Hematopoietic multipotent progenitor cell treated with erythropoietin and hydrocortisone succinate and interleukin-3 and kit ligand, for 4 days (in vitro differentiated cells): ENCODE results near the gene GPR37L1.
A peak's percentile ranks its signal among the peaks of the same experiment; 100 is the strongest.

ENCODE experiments used
- DNase-seq: peaks from one replicate; pipeline ENCODE4 v3.0.0-alpha.2; 2015

GPR37L1 gene

GRCh38 chr1:202122639-202123335, at the start of gene GPR37L1:
Gene GPR37L1, plus strand, starts transcription at chr1:202122917. Its CDS starts 47 bp downstream, at chr1:202122964.
- no peak for DNase-seq

DNA sequence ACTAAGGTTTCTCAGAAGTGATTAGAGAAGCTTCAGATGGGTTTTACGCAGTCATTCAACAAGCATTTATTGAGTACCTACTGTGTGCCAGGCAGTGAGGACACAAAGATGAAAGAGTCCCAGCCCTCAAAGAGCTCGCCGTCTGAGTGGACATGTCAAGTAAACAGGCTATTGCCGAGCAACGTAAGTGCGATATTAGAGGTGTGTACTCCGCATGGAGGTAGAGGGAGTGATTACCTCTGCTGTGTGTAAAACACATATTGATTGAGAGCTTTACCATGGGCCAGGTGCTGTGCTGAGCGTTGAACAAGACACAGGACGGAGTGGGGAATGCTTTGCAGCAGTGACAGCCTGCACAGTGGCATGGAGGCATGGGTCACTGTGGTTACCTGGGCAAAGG, 49.5 kb upstream of the GPR37L1 start:
- DNase-seq, result no peak

- DNase-seq, result no peak
Measured at GRCh38 chr1:202074985-202075384, 47.7 kb upstream of the GPR37L1 start.

DNA sequence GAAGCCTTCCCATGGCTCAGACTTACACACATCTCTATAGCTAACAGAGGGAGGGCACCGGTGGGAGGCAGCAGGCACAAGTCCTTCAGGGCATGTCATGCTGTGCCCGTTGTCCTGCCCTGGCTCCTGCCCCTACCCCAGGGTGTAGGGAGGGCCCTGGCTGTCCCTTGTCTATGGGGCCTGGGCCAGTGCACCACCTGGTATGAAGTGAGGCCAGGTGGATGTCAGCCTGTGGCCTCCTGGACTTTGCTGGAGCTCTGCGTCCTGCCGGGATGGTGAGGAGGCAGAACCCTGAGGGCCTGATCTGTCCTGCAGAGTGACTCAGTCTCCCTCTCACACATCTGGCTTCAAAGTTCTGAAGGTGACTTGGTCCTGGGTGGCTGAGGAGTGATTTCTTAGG, 47.3 kb upstream of the GPR37L1 start:
- no peak for DNase-seq

- DNase-seq, result peak; percentile 89
Measured at GRCh38 chr1:202076050-202076511, 46.6 kb upstream of the GPR37L1 start.

- peak; percentile 14 for DNase-seq
Measured at GRCh38 chr1:202078241-202078640, 44.5 kb upstream of the GPR37L1 start.

GRCh38 chr1:202081992-202082391, 40.7 kb upstream of the GPR37L1 start:
- DNase-seq, result no peak

GRCh38 chr1:202084791-202085681, 37.7 kb upstream of the GPR37L1 start:
- DNase-seq, result no peak

DNA sequence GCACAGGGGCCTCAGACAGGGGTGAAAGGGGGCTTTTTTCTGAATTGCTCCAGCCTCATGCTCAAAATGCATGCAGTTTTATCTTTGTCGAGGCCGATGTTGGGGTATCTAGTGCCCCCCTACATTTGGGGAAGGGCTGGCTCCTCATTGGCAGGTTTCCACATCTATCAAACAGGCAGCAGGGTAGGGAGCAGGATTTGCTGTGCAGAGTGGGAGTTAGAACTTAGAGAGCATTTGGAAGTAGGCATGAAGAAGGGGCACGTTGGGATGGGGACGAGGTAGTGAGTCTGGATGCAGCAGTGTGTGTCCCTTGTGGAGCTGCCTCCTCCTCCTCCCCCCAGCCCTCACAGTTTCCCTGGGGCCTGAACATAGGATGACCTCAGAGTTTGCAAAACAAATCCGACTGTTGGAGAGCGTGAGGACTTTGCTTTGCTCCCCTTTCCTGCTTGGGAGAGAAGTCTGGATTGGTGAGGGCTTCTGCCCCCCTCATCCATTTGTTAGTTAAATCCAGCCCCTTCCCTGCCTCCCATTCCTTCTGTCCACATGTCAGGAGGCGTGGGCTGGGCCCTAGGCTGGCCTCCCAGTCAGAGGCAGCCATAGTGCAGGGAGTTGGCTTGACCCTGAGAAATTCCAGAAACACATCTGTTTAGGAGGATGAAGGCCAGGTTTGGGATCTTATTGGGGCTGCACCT, 36.9 kb upstream of the GPR37L1 start:
- DNase-seq, result no peak

DNA sequence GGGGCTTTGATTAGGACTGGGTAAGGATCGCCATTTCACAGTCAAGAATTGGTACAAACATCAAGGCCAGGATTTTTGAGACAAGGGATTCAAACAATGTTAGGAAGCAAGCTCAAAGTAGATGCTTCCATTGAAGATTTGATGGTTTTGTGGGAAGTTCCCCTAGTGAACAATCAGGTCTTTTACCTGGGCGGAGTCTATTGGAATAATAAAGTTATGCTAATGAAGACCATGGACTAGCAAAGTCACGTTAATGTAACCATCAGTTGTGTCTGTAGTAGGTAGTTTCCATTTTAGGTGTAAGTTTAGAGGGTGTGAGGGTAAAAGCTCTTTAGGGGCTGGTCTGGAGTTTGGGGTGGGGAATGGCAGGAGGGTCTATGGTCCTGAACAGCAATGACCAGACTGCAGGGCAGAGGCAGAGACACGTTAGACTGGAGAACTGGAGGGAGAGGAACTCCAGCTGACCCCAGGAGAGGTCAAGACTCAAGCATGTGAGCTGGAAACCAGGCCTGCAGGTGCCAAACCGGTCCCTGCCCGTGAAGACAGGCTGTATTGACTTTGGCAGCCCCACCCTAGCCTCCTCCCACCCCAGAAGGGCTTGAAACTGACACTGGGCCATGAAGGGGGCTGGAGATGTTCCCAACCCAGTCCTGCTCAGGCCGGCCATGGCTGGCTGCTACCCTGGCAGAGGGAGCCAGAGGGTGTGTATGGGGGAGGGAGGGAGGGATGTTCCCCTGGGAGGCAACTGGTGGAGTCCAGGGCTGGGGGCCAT, 36.0 kb upstream of the GPR37L1 start:
- no peak for DNase-seq

GRCh38 chr1:202088206-202088605, 34.5 kb upstream of the GPR37L1 start:
- no peak for DNase-seq

DNA sequence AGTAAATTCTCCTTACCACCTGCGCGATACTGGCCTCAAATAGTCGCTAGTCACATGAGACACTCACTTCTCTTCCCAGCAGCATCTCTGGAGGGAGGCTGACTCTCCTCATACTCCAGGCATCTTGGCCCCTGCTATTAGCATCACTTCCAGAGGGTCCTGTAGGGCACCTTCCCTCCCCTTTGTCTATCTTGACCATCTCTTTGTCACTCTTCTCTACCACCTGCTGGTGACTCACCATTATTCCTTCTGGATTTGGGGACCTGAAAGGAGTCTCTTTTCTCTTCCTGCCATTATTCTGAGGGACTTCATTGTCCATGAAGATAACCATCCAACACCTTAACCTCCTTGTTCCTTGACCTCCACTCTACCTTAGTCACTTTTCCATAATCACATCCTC, 31.7 kb upstream of the GPR37L1 start:
- no peak for DNase-seq

- DNase-seq, result no peak
Measured at GRCh38 chr1:202093858-202094257, 28.9 kb upstream of the GPR37L1 start.

DNA sequence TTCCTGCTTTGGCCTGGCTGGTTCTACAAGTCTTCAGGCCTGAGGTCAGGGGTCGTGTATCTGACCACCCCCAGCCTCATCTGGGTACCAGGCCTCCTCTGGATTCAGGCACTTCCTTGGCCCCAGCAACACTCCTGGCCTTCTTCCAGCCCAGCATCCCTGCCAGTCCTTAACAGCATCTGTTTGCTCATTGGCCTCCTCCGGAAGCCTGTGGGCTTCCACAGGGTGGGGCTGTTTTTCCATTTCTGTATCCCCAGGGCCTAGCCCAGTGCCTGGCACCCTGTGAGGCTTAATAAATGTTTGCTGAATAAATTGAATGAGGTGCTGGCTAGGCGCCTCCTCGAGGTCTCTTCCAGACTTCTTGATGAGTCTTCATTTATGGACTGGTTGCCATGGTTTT, 21.5 kb upstream of the GPR37L1 start:
- DNase-seq, result no peak

- no peak for DNase-seq
Measured at GRCh38 chr1:202104073-202104472, 18.6 kb upstream of the GPR37L1 start.

GRCh38 chr1:202105571-202106339, 17.0 kb upstream of the GPR37L1 start:
- DNase-seq, result peak; percentile 69

DNA sequence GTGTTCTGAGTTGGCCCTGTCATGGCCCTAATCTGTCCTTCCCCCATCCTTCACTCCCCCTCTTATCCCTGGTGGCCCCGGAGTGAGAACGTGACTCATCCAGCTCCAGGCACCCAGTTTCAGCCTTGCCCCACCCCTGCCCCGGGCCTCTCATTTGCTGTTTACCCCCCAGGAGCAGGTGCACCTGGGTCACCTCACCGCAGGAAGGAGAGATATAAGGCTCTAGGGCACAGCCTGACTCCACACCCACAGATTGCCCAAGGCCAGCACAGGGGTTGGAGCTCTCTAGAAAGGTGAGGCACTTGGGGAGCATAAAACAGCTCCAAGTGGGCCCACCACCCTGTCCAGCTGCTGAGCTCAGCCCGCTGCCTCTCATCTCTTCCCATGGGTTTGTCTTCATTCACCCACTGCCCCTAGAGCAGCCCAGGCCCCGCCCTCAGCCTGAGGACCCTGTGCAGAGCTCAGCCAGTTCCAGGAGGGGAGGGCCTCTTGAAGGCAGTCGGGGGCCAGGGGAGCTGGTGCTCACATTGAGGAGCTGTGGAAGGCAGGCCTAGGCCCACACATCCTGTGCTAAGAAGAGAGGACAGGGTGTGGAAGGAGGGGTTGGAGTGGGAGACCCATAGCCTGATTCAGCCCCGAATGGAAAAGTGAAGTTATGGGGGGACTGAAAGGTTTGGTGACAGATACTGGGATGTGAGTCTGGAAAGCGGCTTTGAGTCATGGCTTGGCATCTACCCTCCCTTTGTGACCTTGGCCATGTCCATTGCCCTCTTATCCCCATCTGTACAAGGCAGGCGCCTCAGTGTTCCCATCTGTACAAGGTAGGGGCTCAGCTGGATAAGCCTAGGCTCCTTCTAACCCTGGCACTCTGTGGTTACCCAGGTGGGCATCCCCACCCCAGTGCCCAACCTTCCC, 16.1 kb upstream of the GPR37L1 start:
- DNase-seq, result no peak

GRCh38 chr1:202107321-202107761, 15.4 kb upstream of the GPR37L1 start:
- DNase-seq, result no peak

GRCh38 chr1:202107801-202108731, 14.7 kb upstream of the GPR37L1 start:
- DNase-seq, result no peak
